Activated CD4-positive, alpha-beta memory T cell treated with anti-CD3 and anti-CD28 coated beads for 36 hours (primary cell): ENCODE results near the gene CACNA1A. TPM values are rescaled to one million over a fixed set of nuclear protein-coding genes. Genes with fewer than 3 reads are reported as not detected.

Source experiments
- CTCF ChIA-PET: fragments of 350-600 bp; sonication (Branson Sonifier 250); formaldehyde crosslinking; loops from one replicate; lab custom pipeline; 2021; ENCODE audit warnings: antibody characterized with exemption, inconsistent platforms; lab: Charles Lee
- POLR2A ChIA-PET: fragments of 350-600 bp; sonication (Branson Sonifier 250); formaldehyde crosslinking; loops from one replicate; lab custom pipeline; 2021; ENCODE audit warnings: antibody characterized with exemption; lab: Charles Lee
- DNase-seq: peaks from one replicate; pipeline ENCODE4 v3.0.0-alpha.2; 2020
- H3K27ac Mint-ChIP-seq: one replicate; pipeline ENCODE4 v1.8.0; 2021; ENCODE audit warnings: mixed read lengths
- H3K27me3 Mint-ChIP-seq: one replicate; pipeline ENCODE4 v1.8.0; 2021; ENCODE audit warnings: mixed read lengths
- H3K36me3 Mint-ChIP-seq: one replicate; pipeline ENCODE4 v1.8.0; 2021; ENCODE audit warnings: mixed read lengths
- H3K4me1 Mint-ChIP-seq: one replicate; pipeline ENCODE4 v1.8.0; 2021; ENCODE audit warnings: low read depth, mixed read lengths
- H3K4me3 Mint-ChIP-seq: one replicate; pipeline ENCODE4 v1.8.0; 2021; ENCODE audit warnings: mild to moderate bottlenecking, mixed read lengths
- H3K9me3 Mint-ChIP-seq: one replicate; pipeline ENCODE4 v1.8.0; 2021; ENCODE audit warnings: mixed read lengths
- intact Hi-C: fragments of 100-400 bp; cut with micrococcal nuclease; formaldehyde crosslinking; loops from one replicate; pipeline ENCODE4 v1.15.1; 2023
- total RNA-seq, 2 experiments: library from RNA; stranded (reverse); gene quantifications; one replicate each; pipeline ENCODE4 v1.2.3, GENCODE V29; 2021

The CACNA1A gene
- total RNA-seq, 2 experiments from 2014 or later: 0.46 to 0.74 TPM

DNA sequence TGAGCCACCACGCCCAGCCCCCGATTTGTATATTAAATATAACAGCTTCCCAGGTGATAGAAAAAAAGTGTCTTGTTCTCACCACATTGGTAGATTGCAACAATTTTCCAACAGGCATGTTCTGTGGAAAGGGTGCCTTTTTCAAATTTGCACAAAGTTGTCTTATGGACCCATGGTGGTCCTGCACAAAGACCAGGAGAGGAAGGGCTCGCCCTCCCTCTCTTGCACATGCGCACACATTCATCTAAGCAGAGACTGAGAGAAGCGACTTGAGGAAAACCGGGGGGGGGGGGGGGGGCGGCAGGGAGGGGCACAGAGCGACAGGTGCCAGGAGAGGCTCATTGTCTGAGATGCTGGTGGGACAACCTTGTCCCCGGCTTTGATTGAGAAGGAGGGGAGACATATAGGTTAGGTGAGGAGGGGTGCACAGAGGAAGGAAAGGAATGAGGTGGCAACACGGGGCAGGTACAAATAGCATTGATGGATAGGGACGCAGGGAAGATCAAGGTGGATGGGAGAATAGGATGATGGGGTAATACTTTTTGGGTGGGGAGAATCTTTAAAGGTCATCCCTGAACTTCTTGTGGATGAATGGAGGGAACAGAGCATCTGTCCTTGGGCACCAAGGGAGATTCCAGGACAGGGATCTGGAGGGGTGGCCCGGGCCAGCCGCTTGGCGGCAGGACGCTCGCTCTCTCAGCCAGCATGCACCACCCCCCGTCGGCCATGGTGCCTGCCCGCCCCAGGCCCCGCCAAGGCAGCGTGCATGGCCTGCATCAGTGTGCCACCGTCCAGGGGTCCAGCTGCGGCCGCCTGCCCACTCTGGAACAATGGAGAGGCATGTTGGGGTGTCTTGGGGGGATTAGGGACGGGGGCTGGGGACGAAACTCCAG, 280.1 kb downstream of the CACNA1A start:
- DNase-seq: no peak
- Mint-ChIP-seq H3K9me3 (no peaks in the 10 kb centered on the region), H3K27me3 (peaks cover 14% of the 10 kb centered on the region), H3K36me3 (no peaks in the 10 kb centered on the region), H3K4me1 (no peaks in the 10 kb centered on the region), H3K4me3 (no peak overlapping the region), H3K27ac (no peak overlapping the region)
- CTCF ChIA-PET: no interaction called here
- intact Hi-C loops: no loop called here
- POLR2A ChIA-PET: no interaction called here

DNA sequence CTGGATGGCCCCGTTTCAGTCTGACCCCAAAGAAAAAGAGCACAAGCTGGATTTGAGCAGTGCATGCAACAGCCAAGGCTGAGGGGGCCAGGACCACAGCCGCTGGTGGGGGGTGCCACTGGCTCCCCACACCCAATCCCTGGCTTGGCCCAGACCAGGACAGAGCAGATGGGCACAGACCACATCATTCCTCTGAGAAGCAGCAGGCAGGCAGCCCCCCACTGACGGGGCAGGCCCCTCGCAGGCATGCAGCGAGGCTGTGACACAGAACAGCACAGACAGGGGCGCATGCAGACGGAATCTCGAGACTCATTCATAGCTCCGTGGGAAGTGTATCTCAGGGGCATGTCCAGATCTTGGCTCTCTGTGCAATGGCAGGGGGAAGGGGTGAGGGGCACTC, 281.2 kb downstream of the CACNA1A start:
- no peak overlapping the region for H3K27ac Mint-ChIP-seq
- peaks cover 4% of the 10 kb centered on the region for H3K4me1 Mint-ChIP-seq
- POLR2A ChIA-PET: no interaction called here
- H3K4me3 Mint-ChIP-seq: no peak overlapping the region
- intact Hi-C loops: no loop called here
- H3K36me3 Mint-ChIP-seq: no peaks in the 10 kb centered on the region
- H3K27me3 Mint-ChIP-seq: peaks cover 14% of the 10 kb centered on the region
- DNase-seq: no peak
- no peaks in the 10 kb centered on the region for H3K9me3 Mint-ChIP-seq
- CTCF ChIA-PET: no interaction called here

- H3K27ac Mint-ChIP-seq: no peak overlapping the region
- ChIA-PET CTCF (interaction anchor here (0.7 to 1.9 kb wide), 3 partner anchors 12 to 57 kb away, joined by 3 to 5 read pairs (median 4); no protein-coding TSS in a partner anchor), POLR2A (no interaction called here)
- intact Hi-C loops: no loop called here
- H3K27me3 Mint-ChIP-seq: peaks cover 7% of the 10 kb centered on the region
- no peak for DNase-seq
- H3K4me3 Mint-ChIP-seq: no peak overlapping the region
- no peaks in the 10 kb centered on the region for H3K9me3 Mint-ChIP-seq
- H3K36me3 Mint-ChIP-seq: no peaks in the 10 kb centered on the region
- H3K4me1 Mint-ChIP-seq: peaks cover 14% of the 10 kb centered on the region
Measured at GRCh38 chr19:13220847-13221246, 285.4 kb downstream of the CACNA1A start.

- intact Hi-C loops: no loop called here
- Mint-ChIP-seq H3K4me1 (peaks cover 19% of the 10 kb centered on the region), H3K4me3 (peak overlapping the region; percentile 77), H3K36me3 (no peaks in the 10 kb centered on the region), H3K27me3 (no peaks in the 10 kb centered on the region), H3K27ac (peak overlapping the region; percentile 85), H3K9me3 (no peaks in the 10 kb centered on the region)
- CTCF ChIA-PET: interaction anchor here (0.8 to 4.6 kb wide), 6 partner anchors 17 to 60 kb away, joined by 3 to 22 read pairs (median 6); no protein-coding TSS in a partner anchor
- POLR2A ChIA-PET: interaction anchor here (1.0 to 1.2 kb wide), 2 partner anchors 47 to 48 kb away, joined by 3 to 5 read pairs; no protein-coding TSS in a partner anchor
- peak; percentile 54 for DNase-seq
Measured at GRCh38 chr19:13215572-13216380, 290.5 kb downstream of the CACNA1A start.

DNA sequence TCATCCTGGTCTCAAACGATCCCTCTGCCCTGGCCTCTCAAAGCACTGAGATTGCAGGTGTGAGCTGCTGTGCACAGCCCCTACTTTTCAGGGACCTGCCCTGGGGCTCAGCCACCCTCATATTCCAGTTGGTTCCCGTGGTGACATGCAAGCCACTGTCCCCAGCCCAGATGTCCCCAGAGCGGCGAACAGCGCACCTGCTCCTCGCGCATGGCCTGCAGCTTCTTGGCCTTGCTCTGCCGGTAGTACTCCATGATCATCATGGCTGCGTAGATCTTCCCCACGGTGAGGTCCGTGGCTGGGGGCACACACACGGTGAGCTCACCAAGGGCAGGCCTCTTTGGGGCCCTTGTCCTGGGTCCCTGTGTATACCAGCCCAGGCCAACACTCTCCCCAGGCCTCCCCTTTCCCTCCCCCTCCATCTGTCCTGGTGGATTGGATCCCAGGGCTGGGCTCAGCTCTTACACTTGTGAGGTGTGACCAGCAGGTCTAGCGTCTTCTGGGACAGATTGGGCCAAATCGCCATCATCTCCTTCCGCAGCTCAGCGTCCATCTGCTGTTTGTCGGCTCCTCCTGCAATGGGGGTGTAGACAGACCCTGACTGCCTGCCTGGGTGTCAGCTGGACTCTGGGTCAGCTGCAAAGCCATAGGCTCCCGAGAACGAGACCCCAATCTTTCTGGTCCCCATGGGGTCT, 292.1 kb downstream of the CACNA1A start:
- CTCF ChIA-PET: interaction anchor here (0.7 to 4.6 kb wide), 7 partner anchors 9 to 153 kb away, joined by 3 to 22 read pairs (median 5); no protein-coding TSS in a partner anchor
- no peak for DNase-seq
- POLR2A ChIA-PET: interaction anchor here (1.2 kb wide), 1 partner anchor 46 kb away, joined by 5 read pairs; no protein-coding TSS in a partner anchor
- Mint-ChIP-seq H3K36me3 (no peaks in the 10 kb centered on the region), H3K4me3 (no peak overlapping the region), H3K27ac (no peak overlapping the region), H3K27me3 (no peaks in the 10 kb centered on the region), H3K4me1 (peaks cover 18% of the 10 kb centered on the region), H3K9me3 (no peaks in the 10 kb centered on the region)
- intact Hi-C loops: loop anchor here (5.0 kb wide), 2 partner anchors 48 to 97 kb away; partner anchors contain the start of genes NACC1 and TRMT1

DNA sequence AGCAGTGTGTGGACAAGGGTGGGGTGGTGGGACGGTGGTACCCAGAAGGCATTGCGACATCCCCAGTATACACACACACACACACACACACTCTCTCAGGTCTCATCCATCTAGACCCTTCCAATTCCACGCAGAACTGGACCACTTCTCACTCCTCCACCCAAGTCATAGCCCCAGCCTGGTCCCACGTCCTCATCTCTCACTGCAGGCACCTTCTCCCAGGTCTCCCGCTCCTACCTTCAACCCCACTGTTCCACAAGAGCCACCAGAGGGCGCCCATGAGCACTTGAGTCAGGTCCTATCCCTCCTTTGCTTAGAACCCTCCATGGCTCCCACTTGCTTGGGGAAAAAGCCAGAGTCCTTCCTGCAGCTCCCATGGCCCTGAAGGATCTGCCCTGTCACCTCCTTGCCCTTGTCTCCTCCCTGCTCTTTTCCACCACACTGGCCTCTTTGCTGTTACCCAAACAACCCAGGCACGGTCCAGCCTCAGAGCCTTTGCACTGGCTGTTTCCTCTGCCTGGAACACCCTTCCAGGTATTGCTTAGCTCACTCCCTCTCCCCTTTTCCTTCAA, 293.4 kb downstream of the CACNA1A start:
- Mint-ChIP-seq H3K4me1 (peaks cover 21% of the 10 kb centered on the region), H3K9me3 (no peaks in the 10 kb centered on the region), H3K36me3 (no peaks in the 10 kb centered on the region), H3K27ac (peak overlapping the region; percentile 1), H3K4me3 (no peak overlapping the region), H3K27me3 (no peaks in the 10 kb centered on the region)
- DNase-seq: peak; percentile 85
- CTCF ChIA-PET: interaction anchor here (1.1 to 4.6 kb wide), 4 partner anchors 10 to 50 kb away, joined by 3 to 22 read pairs (median 6); no protein-coding TSS in a partner anchor
- POLR2A ChIA-PET: no interaction called here
- intact Hi-C loops: loop anchor here (5.0 kb wide), 2 partner anchors 49 to 96 kb away; partner anchors contain the start of genes NACC1 and TRMT1

- Mint-ChIP-seq H3K27ac (no peak overlapping the region), H3K4me1 (peaks cover 16% of the 10 kb centered on the region), H3K9me3 (no peaks in the 10 kb centered on the region), H3K4me3 (no peak overlapping the region), H3K36me3 (no peaks in the 10 kb centered on the region), H3K27me3 (no peaks in the 10 kb centered on the region)
- intact Hi-C loops: loop anchor here (5.0 kb wide), 2 partner anchors 51 to 94 kb away; partner anchors contain the start of genes NACC1 and TRMT1
- DNase-seq: no peak
- POLR2A ChIA-PET: interaction anchor here (1.0 kb wide), 1 partner anchor 50 kb away, joined by 3 read pairs; no protein-coding TSS in a partner anchor
- CTCF ChIA-PET: interaction anchor here (0.7 to 4.6 kb wide), 4 partner anchors 16 to 246 kb away, joined by 3 to 22 read pairs (median 3); no protein-coding TSS in a partner anchor
Measured at GRCh38 chr19:13211426-13212308, 294.6 kb downstream of the CACNA1A start.

DNA sequence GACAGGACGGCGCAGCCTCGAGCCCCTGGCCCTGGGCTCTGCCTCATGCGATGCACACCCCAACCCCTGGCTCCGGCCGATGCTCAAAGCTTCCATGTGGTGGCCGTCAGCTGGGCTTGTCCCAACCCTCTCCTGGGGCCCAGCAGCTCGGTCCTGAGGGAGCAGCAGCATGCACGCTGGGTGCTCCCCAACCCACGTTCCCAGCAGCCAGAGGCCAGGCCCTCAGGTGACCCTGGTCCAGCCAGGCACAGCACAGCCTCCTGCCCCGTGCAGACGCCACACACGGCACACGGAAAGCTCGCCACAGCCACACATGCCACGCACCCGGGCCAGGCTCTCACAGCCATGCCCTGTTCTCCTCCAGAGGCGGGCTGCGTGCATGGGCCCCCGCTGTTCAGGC, 295.3 kb downstream of the CACNA1A start:
- intact Hi-C loops: loop anchor here (5.0 kb wide), 2 partner anchors 51 to 94 kb away; partner anchors contain the start of genes NACC1 and TRMT1
- POLR2A ChIA-PET: interaction anchor here (1.0 kb wide), 1 partner anchor 50 kb away, joined by 3 read pairs; no protein-coding TSS in a partner anchor
- CTCF ChIA-PET: interaction anchor here (4.6 kb wide), 1 partner anchor 16 kb away, joined by 22 read pairs; no protein-coding TSS in a partner anchor
- Mint-ChIP-seq H3K4me1 (peaks cover 13% of the 10 kb centered on the region), H3K4me3 (no peak overlapping the region), H3K9me3 (no peaks in the 10 kb centered on the region), H3K36me3 (no peaks in the 10 kb centered on the region), H3K27ac (no peak overlapping the region), H3K27me3 (no peaks in the 10 kb centered on the region)
- no peak for DNase-seq

GRCh38 chr19:13210339-13210775, 295.9 kb downstream of the CACNA1A start:
- ChIA-PET POLR2A (no interaction called here), CTCF (no interaction called here)
- H3K4me3 Mint-ChIP-seq: no peak overlapping the region
- intact Hi-C loops: loop anchor here (5.0 kb wide), 2 partner anchors 52 to 93 kb away; partner anchors contain the start of genes NACC1 and TRMT1
- DNase-seq: no peak
- H3K36me3 Mint-ChIP-seq: no peaks in the 10 kb centered on the region
- H3K4me1 Mint-ChIP-seq: peaks cover 8% of the 10 kb centered on the region
- H3K27ac Mint-ChIP-seq: no peak overlapping the region
- no peaks in the 10 kb centered on the region for H3K27me3 Mint-ChIP-seq
- H3K9me3 Mint-ChIP-seq: no peaks in the 10 kb centered on the region
